Activated naive CD4-positive, alpha-beta T cell treated with anti-CD3 and anti-CD28 coated beads, Interleukin-2, amount 50 U/mL, for 24 hours (primary cell): ENCODE results near the gene RAB44.
A peak's percentile ranks its signal among the peaks of the same experiment; 100 is the strongest.
"Not testable (repeated sequence)": the region's sequence is repeated elsewhere in the genome, so short reads cannot be mapped to it uniquely, and the experiment has no call there.

Experiments used
- H3K27ac Mint-ChIP-seq: one replicate; pipeline ENCODE4 v1.8.0; 2021; ENCODE audit warnings: mild to moderate bottlenecking, mixed read lengths
- H3K27me3 Mint-ChIP-seq: one replicate; pipeline ENCODE4 v1.8.0; 2021; ENCODE audit warnings: mixed read lengths
- H3K36me3 Mint-ChIP-seq: one replicate; pipeline ENCODE4 v1.8.0; 2021; ENCODE audit warnings: mixed read lengths
- H3K4me1 Mint-ChIP-seq: one replicate; pipeline ENCODE4 v1.8.0; 2021; ENCODE audit warnings: mixed read lengths
- H3K4me3 Mint-ChIP-seq: one replicate; pipeline ENCODE4 v1.8.0; 2021; ENCODE audit warnings: mild to moderate bottlenecking, mixed read lengths
- H3K9me3 Mint-ChIP-seq: one replicate; pipeline ENCODE4 v1.8.0; 2021; ENCODE audit warnings: mixed read lengths

The RAB44 gene

DNA sequence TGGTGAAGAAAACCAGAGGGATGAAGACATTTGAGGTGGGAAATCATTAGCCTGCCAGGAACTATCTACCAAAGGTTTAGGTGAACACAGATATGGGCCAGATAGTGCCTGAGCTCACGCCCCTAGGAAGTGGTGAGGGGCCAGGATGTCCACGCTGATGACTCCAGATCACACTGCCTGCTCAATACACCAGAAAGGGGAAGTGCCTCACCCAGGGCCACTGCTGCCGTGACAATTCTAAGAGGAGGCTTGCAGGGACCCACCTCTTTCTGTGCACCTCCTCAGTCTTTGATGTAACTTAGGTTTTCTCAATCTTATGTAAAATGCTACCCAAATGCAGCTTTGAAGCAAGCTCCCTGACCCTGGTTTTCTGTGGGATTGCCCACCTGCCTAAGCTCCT is 5.4 kb upstream of the RAB44 start:
- no peak overlapping the region for H3K4me3 Mint-ChIP-seq
- no peak overlapping the region for H3K27ac Mint-ChIP-seq
- H3K4me1 Mint-ChIP-seq = peaks cover 11% of the 10 kb centered on the region
- H3K27me3 Mint-ChIP-seq = no peaks in the 10 kb centered on the region
- no peaks in the 10 kb centered on the region for H3K9me3 Mint-ChIP-seq
- no peaks in the 10 kb centered on the region for H3K36me3 Mint-ChIP-seq

DNA sequence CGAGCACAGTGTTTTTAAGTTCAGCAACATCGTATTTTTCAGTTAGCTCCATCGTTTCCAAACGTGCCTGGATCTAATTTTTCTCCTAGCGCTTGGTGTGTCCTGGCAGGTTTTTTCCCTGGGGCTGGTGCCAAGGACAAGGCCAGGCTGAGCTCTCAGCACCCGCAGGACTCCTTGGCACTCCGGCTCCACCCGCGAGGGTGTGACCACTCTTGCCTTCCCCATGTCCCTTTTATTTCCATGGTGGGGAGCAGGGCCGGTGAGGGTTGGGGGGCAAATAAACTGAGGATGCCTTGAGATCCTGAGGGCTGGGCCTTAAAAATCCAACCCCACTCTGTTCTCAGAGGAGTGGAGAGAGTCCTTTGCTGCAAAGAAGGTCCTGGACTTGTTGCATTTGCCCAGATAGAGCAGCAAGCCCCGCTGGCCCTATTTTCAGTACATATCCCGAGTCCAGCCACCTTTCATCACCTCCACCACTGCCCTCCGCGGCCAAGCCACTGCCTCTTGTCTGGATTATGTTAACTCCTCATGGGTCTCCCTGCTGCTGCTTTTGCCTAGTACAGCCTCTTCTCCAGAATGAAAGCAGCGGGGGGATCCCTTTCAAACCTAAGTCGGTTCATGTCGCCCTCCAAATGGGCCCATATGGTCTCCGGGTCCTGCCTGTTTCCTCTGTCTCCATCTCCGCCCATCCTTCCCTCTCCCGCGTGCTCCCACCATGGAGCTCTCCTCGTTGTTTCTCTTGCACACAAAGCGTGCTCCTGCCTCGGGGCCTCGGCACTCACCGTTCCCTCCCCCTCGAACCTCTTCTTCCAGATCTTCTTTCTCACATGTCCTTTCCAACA is 4.5 kb upstream of the RAB44 start:
- Mint-ChIP-seq H3K36me3 (no peaks in the 10 kb centered on the region), H3K9me3 (no peaks in the 10 kb centered on the region), H3K27ac (no peak overlapping the region), H3K4me3 (no peak overlapping the region), H3K4me1 (peaks cover 11% of the 10 kb centered on the region), H3K27me3 (no peaks in the 10 kb centered on the region)

- H3K36me3 Mint-ChIP-seq = no peaks in the 10 kb centered on the region
- H3K4me3 Mint-ChIP-seq = no peak overlapping the region
- peaks cover 11% of the 10 kb centered on the region for H3K4me1 Mint-ChIP-seq
- no peaks in the 10 kb centered on the region for H3K9me3 Mint-ChIP-seq
- no peak overlapping the region for H3K27ac Mint-ChIP-seq
- H3K27me3 Mint-ChIP-seq = no peaks in the 10 kb centered on the region
Measured at GRCh38 chr6:36694616-36695015, 3.0 kb upstream of the RAB44 start.

- no peaks in the 10 kb centered on the region for H3K36me3 Mint-ChIP-seq
- no peak overlapping the region for H3K4me3 Mint-ChIP-seq
- no peaks in the 10 kb centered on the region for H3K27me3 Mint-ChIP-seq
- peaks cover 11% of the 10 kb centered on the region for H3K4me1 Mint-ChIP-seq
- H3K27ac Mint-ChIP-seq = no peak overlapping the region
- H3K9me3 Mint-ChIP-seq = no peaks in the 10 kb centered on the region
Measured at GRCh38 chr6:36695414-36695813, 2.2 kb upstream of the RAB44 start.

- Mint-ChIP-seq H3K4me3 (no peak overlapping the region), H3K36me3 (no peaks in the 10 kb centered on the region), H3K27me3 (no peaks in the 10 kb centered on the region), H3K27ac (no peak overlapping the region), H3K9me3 (no peaks in the 10 kb centered on the region), H3K4me1 (peaks cover 4% of the 10 kb centered on the region)
Measured at GRCh38 chr6:36698196-36698595, 570 bp downstream of the RAB44 start.

GRCh38 chr6:36698871-36699271 is 1.2 kb downstream of the RAB44 start:
- H3K9me3 Mint-ChIP-seq = no peaks in the 10 kb centered on the region
- H3K4me1 Mint-ChIP-seq = peaks cover 4% of the 10 kb centered on the region
- H3K27me3 Mint-ChIP-seq = no peaks in the 10 kb centered on the region
- H3K36me3 Mint-ChIP-seq = no peaks in the 10 kb centered on the region
- no peak overlapping the region for H3K27ac Mint-ChIP-seq
- no peak overlapping the region for H3K4me3 Mint-ChIP-seq

DNA sequence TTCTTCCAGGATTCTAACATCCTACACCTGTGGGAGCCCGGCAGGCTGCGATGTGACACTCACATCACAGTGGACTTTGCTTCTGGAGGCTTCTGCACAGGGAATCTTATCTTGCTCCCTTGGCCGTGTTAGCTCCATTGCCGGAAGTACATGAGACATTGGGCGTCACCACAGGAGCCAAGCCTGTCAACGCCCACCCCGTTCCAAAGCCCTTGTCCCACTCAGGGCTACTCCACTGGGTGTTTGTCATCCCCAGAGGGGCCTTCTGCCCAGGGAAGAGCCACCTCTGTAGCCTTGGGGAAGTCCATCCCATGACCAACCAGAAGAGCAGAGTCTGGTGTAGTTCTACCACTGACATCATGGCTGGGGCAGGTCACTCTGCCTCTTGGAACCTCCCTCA is 1.7 kb downstream of the RAB44 start:
- H3K36me3 Mint-ChIP-seq = no peaks in the 10 kb centered on the region
- no peak overlapping the region for H3K4me3 Mint-ChIP-seq
- H3K27me3 Mint-ChIP-seq = no peaks in the 10 kb centered on the region
- no peaks in the 10 kb centered on the region for H3K9me3 Mint-ChIP-seq
- H3K4me1 Mint-ChIP-seq = peaks cover 4% of the 10 kb centered on the region
- H3K27ac Mint-ChIP-seq = no peak overlapping the region

DNA sequence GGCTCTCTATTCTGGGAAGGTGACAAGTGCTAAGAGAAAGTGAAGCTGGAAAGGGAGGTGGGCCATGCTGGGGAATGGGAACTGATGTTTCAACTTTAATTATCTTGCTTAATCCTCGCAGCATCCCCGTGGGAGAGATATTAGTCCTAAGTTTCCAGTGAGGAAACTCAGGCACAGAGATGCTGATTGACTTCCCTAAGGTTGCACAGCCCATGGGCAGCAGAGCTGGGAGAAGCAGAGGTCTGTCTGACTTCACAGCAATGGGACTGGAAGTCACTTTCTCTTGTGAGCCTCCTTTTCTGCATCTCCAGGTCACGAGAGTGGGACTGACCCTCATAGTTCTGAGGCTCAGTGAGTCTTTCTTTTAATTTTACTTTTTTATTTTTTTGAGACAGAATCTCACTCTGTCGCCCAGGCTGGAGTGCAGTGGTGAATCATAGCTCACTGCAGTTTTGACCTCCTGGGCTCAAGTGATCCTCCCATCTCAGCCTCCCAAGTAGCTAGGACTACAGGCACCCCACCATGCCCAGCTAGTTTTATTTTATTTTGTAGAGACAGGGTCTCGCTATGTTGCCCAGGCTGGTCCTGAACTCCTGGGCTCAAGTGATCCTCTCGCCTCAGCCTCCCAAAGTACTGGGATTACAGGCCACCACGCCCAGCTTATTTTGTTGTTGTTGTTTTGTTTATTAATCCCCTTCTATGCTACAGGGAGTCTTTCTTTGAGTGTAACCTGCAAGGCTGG is 2.6 kb downstream of the RAB44 start:
- Mint-ChIP-seq H3K36me3 (no peaks in the 10 kb centered on the region), H3K9me3 (no peaks in the 10 kb centered on the region), H3K27me3 (no peaks in the 10 kb centered on the region), H3K4me1 (peaks cover 3% of the 10 kb centered on the region), H3K27ac (no peak overlapping the region), H3K4me3 (no peak overlapping the region)

GRCh38 chr6:36700831-36701230 is 3.2 kb downstream of the RAB44 start:
- Mint-ChIP-seq H3K9me3 (no peaks in the 10 kb centered on the region), H3K4me3 (no peak overlapping the region), H3K27ac (no peak overlapping the region), H3K4me1 (no peaks in the 10 kb centered on the region), H3K36me3 (no peaks in the 10 kb centered on the region), H3K27me3 (no peaks in the 10 kb centered on the region)

DNA sequence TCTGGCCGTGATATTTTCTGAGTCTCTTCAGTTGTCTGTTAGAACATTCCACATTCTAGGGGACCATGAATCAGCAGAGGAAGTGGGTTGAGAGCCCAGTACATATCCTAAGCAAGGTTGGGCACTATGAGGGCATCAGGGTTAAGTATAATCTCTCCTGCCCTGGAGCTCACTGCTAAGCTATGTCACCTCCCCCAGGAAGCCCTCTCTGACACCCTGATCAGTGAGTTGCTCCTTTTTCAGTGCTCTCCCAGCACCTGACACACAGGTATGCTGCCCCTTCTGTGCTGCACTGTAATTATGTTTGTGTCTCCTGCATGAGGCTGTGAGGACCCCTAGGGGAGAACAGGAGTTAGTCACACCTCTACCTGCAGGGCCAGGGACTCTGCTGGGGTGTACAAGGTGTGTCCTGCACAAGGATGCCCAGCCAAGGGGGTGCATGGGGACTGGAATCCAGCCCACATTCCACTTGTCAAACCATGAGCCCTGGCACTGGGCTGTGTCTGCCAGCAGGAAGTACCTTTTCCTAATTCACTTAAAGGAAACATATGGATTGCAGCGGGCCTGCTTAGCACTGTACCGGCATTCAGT is 3.9 kb downstream of the RAB44 start:
- Mint-ChIP-seq H3K27ac (no peak overlapping the region), H3K27me3 (no peaks in the 10 kb centered on the region), H3K4me1 (no peaks in the 10 kb centered on the region), H3K4me3 (no peak overlapping the region), H3K36me3 (no peaks in the 10 kb centered on the region), H3K9me3 (no peaks in the 10 kb centered on the region)

- H3K36me3 Mint-ChIP-seq = no peaks in the 10 kb centered on the region
- no peaks in the 10 kb centered on the region for H3K9me3 Mint-ChIP-seq
- no peak overlapping the region for H3K27ac Mint-ChIP-seq
- no peaks in the 10 kb centered on the region for H3K27me3 Mint-ChIP-seq
- H3K4me1 Mint-ChIP-seq = no peaks in the 10 kb centered on the region
- H3K4me3 Mint-ChIP-seq = no peak overlapping the region
Measured at GRCh38 chr6:36702656-36703055, 5.0 kb downstream of the RAB44 start.

GRCh38 chr6:36703081-36703606 is 5.5 kb downstream of the RAB44 start:
- peak overlapping the region; percentile 25 for H3K27ac Mint-ChIP-seq
- H3K36me3 Mint-ChIP-seq = no peaks in the 10 kb centered on the region

GRCh38 chr6:36703982-36704381 is 6.4 kb downstream of the RAB44 start:
- Mint-ChIP-seq H3K27me3 (no peaks in the 10 kb centered on the region), H3K36me3 (no peaks in the 10 kb centered on the region), H3K4me3 (no peak overlapping the region), H3K4me1 (no peaks in the 10 kb centered on the region), H3K27ac (no peak overlapping the region), H3K9me3 (no peaks in the 10 kb centered on the region)

More at GRCh38 chr6:36703081-36703606, 5.5 kb downstream of the RAB44 start:
- Mint-ChIP-seq H3K9me3 (no peaks in the 10 kb centered on the region), H3K4me1 (no peaks in the 10 kb centered on the region), H3K4me3 (no peak overlapping the region), H3K27me3 (no peaks in the 10 kb centered on the region)

GRCh38 chr6:36704961-36705577 is 7.4 kb downstream of the RAB44 start:
- H3K4me1 Mint-ChIP-seq, H3K9me3 Mint-ChIP-seq, H3K27me3 Mint-ChIP-seq, H3K27ac Mint-ChIP-seq, H3K36me3 Mint-ChIP-seq, H3K4me3 Mint-ChIP-seq: not testable (repeated sequence)

DNA sequence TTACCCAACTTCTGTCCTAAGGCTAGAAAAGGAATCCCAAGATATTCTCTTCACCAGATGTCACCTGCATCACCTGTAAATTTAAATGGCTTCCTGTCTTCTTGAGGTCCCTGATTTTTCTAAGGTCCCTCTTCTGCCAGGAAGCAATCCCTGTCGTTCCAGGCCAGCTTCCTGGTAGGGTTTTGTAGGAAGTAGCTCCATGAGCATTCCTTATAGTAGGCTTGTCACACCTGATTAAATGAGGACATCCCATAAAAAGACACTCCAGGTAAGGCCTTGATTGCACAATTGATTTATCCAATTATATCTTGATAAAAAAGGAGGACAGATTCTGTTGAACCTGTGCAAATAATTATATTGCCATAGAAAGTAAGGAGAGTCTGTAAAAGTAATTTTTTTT is 8.7 kb downstream of the RAB44 start:
- Mint-ChIP-seq H3K4me1 (no peaks in the 10 kb centered on the region), H3K9me3 (no peaks in the 10 kb centered on the region), H3K27ac (no peak overlapping the region), H3K36me3 (no peaks in the 10 kb centered on the region), H3K4me3 (no peak overlapping the region), H3K27me3 (no peaks in the 10 kb centered on the region)
